Hepatocyte (in vitro differentiated cells): ENCODE measurements around the gene WNK1. TPM values are rescaled to one million over a fixed set of nuclear protein-coding genes. Genes with fewer than 3 reads are reported as not detected.

Experiments used
- DNase-seq: peaks from one replicate; pipeline ENCODE4 v3.0.0-alpha.2; 2016; ENCODE audit warnings: low spot score
- H2AFZ ChIP-seq: fragments of 200-600 bp; sonication (generic); 2 replicates; pipeline ENCODE4 v1.6.0; 2016; ENCODE audit warnings: antibody characterized with exemption, mild to moderate bottlenecking
- H3K27ac ChIP-seq: fragments of 200-600 bp; sonication (generic); 2 replicates; pipeline ENCODE4 v1.5.1; 2016; ENCODE audit warnings: mild to moderate bottlenecking
- H3K27me3 ChIP-seq: fragments of 200-600 bp; sonication (generic); 2 replicates; pipeline ENCODE4 v1.6.1; 2016
- H3K36me3 ChIP-seq: fragments of 200-600 bp; sonication (generic); replicated peaks from 2 replicates; pipeline ENCODE4 v1.5.1; 2016; ENCODE audit warnings: low read depth; ENCODE audit not compliant: insufficient read depth
- H3K4me1 ChIP-seq: fragments of 200-600 bp; sonication (generic); 2 replicates; pipeline ENCODE4 v1.5.1; 2016; ENCODE audit warnings: mild to moderate bottlenecking, moderate library complexity; ENCODE audit not compliant: insufficient read depth
- H3K4me2 ChIP-seq: fragments of 200-600 bp; sonication (generic); 2 replicates; pipeline ENCODE4 v1.6.0; 2016
- H3K4me3 ChIP-seq: fragments of 200-600 bp; sonication (generic); 2 replicates; pipeline ENCODE4 v1.5.1; 2016; ENCODE audit warnings: mild to moderate bottlenecking
- H3K79me2 ChIP-seq: fragments of 200-600 bp; sonication (generic); 2 replicates; pipeline ENCODE4 v1.6.0; 2017; ENCODE audit warnings: mild to moderate bottlenecking
- H3K9me2 ChIP-seq: fragments of 200-600 bp; sonication (generic); replicated peaks from 2 replicates; pipeline ENCODE4 v1.6.0; 2017; ENCODE audit warnings: mild to moderate bottlenecking; ENCODE audit not compliant: insufficient read depth
- H3K9me3 ChIP-seq: fragments of 200-600 bp; sonication (generic); 2 replicates; pipeline ENCODE4 v1.5.1; 2016; ENCODE audit warnings: low read depth, mild to moderate bottlenecking
- H4K20me1 ChIP-seq: fragments of 200-600 bp; sonication (generic); 2 replicates; pipeline ENCODE4 v1.6.0; 2016; ENCODE audit warnings: mild to moderate bottlenecking; ENCODE audit not compliant: insufficient read depth, poor library complexity, severe bottlenecking
- EZH2 ChIP-seq: fragments of 200-600 bp; sonication (generic); IDR thresholded peaks from 2 replicates; pipeline ENCODE4 v1.6.1; 2016; ENCODE audit warnings: antibody characterized with exemption, mild to moderate bottlenecking, borderline replicate concordance
- EZH2phosphoT487 ChIP-seq: fragments of 200-600 bp; sonication (generic); IDR thresholded peaks from one replicate; pipeline ENCODE4 v1.6.1; 2018; ENCODE audit warnings: antibody characterized with exemption, mild to moderate bottlenecking, low read depth, moderate library complexity; ENCODE audit not compliant: unreplicated experiment, severe bottlenecking
- WGBS: methylation state at CpG from one replicate; pipeline ENCODE4 v1.1.6; 2016; ENCODE audit warnings: low lambda C conversion rate; ENCODE audit errors: missing lambda C conversion rate; 5-methylcytosine and 5-hydroxymethylcytosine counted together
- polyA plus RNA-seq: library from polyadenylated mRNA; unstranded; fragments of >200 nt; fragmentation: Nextera tagmentation; extraction: Ambion mirVana; gene quantifications from 2 replicates; pipeline ENCODE4 v1.2.1, GENCODE V29; 2016
- total RNA-seq: library from RNA; depleted of rRNA; stranded (reverse); fragments of >200 nt; gene quantifications from 2 replicates; pipeline ENCODE4 v1.2.3, GENCODE V29; 2014
- TF ChIP-seq, protein P1 (sequence below): fragments of 200-600 bp; sonication (generic); IDR thresholded peaks from 2 replicates; pipeline ENCODE4 v1.5.1; 2016; ENCODE audit warnings: antibody characterized with exemption, mild to moderate bottlenecking; ENCODE audit not compliant: poor library complexity

WNK1 gene
- total and polyA plus RNA-seq, 2 experiments from 2014 or later: 58.5 to 62.6 TPM

GRCh38 chr12:909861-910260 is 157.5 kb downstream of the WNK1 start:
- H3K4me3 ChIP-seq: no peak overlapping the region
- 80% methylated on average over 3 of the region's 3 CpGs for WGBS
- no peaks in the 10 kb centered on the region for H3K79me2 ChIP-seq
- no peak overlapping the region for H3K4me2 ChIP-seq
- TF ChIP-seq, protein P1, sequence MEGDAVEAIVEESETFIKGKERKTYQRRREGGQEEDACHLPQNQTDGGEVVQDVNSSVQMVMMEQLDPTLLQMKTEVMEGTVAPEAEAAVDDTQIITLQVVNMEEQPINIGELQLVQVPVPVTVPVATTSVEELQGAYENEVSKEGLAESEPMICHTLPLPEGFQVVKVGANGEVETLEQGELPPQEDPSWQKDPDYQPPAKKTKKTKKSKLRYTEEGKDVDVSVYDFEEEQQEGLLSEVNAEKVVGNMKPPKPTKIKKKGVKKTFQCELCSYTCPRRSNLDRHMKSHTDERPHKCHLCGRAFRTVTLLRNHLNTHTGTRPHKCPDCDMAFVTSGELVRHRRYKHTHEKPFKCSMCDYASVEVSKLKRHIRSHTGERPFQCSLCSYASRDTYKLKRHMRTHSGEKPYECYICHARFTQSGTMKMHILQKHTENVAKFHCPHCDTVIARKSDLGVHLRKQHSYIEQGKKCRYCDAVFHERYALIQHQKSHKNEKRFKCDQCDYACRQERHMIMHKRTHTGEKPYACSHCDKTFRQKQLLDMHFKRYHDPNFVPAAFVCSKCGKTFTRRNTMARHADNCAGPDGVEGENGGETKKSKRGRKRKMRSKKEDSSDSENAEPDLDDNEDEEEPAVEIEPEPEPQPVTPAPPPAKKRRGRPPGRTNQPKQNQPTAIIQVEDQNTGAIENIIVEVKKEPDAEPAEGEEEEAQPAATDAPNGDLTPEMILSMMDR: no peak
- TF ChIP-seq EZH2 (no peak), EZH2phosphoT487 (no peak)
- no peaks in the 10 kb centered on the region for H3K9me2 ChIP-seq
- DNase-seq: no peak
- no peak overlapping the region for H3K27ac ChIP-seq
- H4K20me1 ChIP-seq: no peaks in the 10 kb centered on the region
- H3K36me3 ChIP-seq: no peaks in the 10 kb centered on the region
- no peaks in the 10 kb centered on the region for H3K9me3 ChIP-seq
- H3K27me3 ChIP-seq: no peaks in the 10 kb centered on the region
- H3K4me1 ChIP-seq: no peaks in the 10 kb centered on the region
- H2AFZ ChIP-seq: no peak overlapping the region

DNA sequence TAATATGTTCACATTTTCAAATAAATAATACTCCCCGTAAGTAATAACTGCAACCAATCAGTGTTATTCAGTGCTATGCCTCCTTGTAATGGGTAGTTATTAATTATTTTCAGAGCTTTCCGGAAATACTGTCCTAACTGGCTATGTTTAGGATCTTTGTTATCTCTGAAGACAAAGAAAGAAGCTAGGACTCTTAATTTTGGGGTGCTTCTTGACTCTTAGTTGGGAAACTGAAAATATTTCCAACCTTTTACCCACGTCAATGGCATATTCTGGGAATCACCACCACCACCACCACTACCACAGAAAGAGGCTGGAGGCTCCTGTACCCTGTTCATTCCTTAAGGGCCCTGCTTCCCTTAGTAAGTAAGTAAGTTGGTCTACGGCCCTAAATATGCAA is 158.0 kb downstream of the WNK1 start:
- Histone ChIP-seq H3K79me2 (no peaks in the 10 kb centered on the region), H4K20me1 (no peaks in the 10 kb centered on the region), H2AFZ (no peak overlapping the region), H3K27ac (no peak overlapping the region), H3K4me3 (no peak overlapping the region), H3K4me2 (no peak overlapping the region), H3K27me3 (no peaks in the 10 kb centered on the region), H3K9me2 (no peaks in the 10 kb centered on the region), H3K36me3 (no peaks in the 10 kb centered on the region), H3K4me1 (no peaks in the 10 kb centered on the region), H3K9me3 (no peaks in the 10 kb centered on the region)
- no peak for DNase-seq
- TF ChIP-seq, protein P1: no peak
- WGBS: 93% methylated on average over 4 of the region's 4 CpGs

DNA sequence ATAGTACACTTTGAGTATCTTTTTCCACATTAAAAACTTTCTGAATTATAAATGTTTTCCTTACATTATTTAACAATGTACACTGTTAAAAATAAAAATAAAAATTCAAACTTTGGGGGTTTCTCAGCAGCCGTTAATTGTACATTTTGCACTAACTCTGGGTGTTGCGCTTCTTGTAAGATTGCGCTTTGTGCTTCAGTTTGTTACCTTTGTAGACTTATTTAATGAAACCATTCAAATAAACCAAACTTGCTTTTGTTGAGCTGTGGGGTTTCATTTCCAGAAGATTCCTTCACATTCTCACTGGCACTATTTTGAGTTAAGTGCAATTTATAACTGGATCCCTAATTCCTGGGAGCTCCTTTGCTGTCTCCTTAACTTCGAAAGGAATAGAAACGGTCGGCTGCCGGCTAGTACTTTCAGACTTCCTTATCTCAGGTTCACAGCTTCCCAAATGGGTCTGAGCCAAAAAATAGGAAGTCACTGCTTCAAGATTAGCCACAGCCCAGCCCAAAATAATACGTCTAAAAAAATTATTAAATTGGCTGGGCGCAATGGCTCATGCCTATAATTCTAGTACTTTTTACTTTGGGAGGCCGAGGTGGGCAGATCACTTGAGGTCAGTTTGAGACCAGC is 158.9 kb downstream of the WNK1 start:
- TF ChIP-seq, protein P1: no peak
- no peak for TF ChIP-seq EZH2phosphoT487
- TF ChIP-seq EZH2: no peak
- no peaks in the 10 kb centered on the region for H3K4me1 ChIP-seq
- no peak overlapping the region for H3K4me3 ChIP-seq
- H3K79me2 ChIP-seq: no peaks in the 10 kb centered on the region
- no peaks in the 10 kb centered on the region for H3K9me3 ChIP-seq
- H3K9me2 ChIP-seq: no peaks in the 10 kb centered on the region
- no peaks in the 10 kb centered on the region for H4K20me1 ChIP-seq
- no peak overlapping the region for H3K27ac ChIP-seq
- DNase-seq: no peak
- H3K4me2 ChIP-seq: no peak overlapping the region
- no peak overlapping the region for H2AFZ ChIP-seq
- H3K27me3 ChIP-seq: no peaks in the 10 kb centered on the region
- no peaks in the 10 kb centered on the region for H3K36me3 ChIP-seq
- 97% methylated on average over 10 of the region's 10 CpGs for WGBS
